Testis (tissue), 2 donors: ENCODE measurements around the gene RND3.

Source experiments
- POLR2A ChIP-seq: fragments of 450-650 bp; IDR thresholded peaks from one replicate; pipeline ENCODE4 v1.6.1; 2017; ENCODE audit warnings: antibody characterized with exemption, mild to moderate bottlenecking, moderate library complexity
- TF ChIP-seq, protein P1 (sequence below), 3 experiments: fragments of 450-650 bp in 2 of 3; fragments of 200-600 bp in 1 of 3; sonication (generic) in 1 of 3; IDR thresholded peaks; one replicate each; pipeline ENCODE4 v1.5.1; 2016 to 2019; ENCODE audit warnings: antibody characterized with exemption in 3 of 3, mild to moderate bottlenecking in 2 of 3, moderate library complexity in 1 of 3

DNA sequence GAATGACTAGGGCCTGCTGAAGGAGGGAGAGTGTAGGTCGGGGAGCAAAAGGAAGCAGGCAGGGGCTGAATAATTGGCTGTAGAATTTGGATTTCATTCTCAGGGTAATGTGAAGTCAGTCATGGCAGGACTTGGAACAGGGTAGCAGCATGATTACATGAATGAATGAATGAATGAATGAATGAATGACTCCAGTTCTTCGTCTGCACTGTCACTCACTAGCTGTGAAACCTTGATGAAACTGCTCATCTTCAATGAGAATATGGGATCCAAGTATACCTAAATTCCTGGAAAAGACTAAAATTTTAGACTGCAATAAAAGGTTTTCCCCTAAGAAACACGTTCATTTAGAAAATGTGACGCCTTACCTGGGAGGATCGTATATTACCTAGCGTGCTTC, 3.0 kb upstream of the RND3 start:
- TF ChIP-seq, protein P1, sequence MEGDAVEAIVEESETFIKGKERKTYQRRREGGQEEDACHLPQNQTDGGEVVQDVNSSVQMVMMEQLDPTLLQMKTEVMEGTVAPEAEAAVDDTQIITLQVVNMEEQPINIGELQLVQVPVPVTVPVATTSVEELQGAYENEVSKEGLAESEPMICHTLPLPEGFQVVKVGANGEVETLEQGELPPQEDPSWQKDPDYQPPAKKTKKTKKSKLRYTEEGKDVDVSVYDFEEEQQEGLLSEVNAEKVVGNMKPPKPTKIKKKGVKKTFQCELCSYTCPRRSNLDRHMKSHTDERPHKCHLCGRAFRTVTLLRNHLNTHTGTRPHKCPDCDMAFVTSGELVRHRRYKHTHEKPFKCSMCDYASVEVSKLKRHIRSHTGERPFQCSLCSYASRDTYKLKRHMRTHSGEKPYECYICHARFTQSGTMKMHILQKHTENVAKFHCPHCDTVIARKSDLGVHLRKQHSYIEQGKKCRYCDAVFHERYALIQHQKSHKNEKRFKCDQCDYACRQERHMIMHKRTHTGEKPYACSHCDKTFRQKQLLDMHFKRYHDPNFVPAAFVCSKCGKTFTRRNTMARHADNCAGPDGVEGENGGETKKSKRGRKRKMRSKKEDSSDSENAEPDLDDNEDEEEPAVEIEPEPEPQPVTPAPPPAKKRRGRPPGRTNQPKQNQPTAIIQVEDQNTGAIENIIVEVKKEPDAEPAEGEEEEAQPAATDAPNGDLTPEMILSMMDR (IDR thresholded peaks at IDR 0.05): no peak
- no peak for TF ChIP-seq POLR2A
